GM12865 (cell line): ENCODE data around the gene ZNF646.
"Not testable (repeated sequence)": the region's sequence is repeated elsewhere in the genome, so short reads cannot be mapped to it uniquely, and the experiment has no call there.

Experiments used
- DNase-seq: peaks from one replicate; pipeline ENCODE4 v3.0.0; 2010; ENCODE audit warnings: low read depth
- H3K4me3 ChIP-seq: 2 replicates; pipeline ENCODE4 v1.5.1; 2011; ENCODE audit warnings: mild to moderate bottlenecking, low read depth, low read length, control low read depth
- CTCF ChIP-seq: IDR thresholded peaks from 2 replicates; pipeline ENCODE4 v1.5.1; 2011; ENCODE audit warnings: low read length, control low read depth, low read depth, inconsistent platforms; ENCODE audit not compliant: insufficient read depth; ENCODE audit errors: missing control alignments

Gene ZNF646

GRCh38 chr16:31094424-31095120 is 20.4 kb downstream of the ZNF646 start, which contains the start of gene VKORC1:
TSS of gene VKORC1 (minus strand) at chr16:31094797. CDS start at chr16:31094729, 68 bp downstream.
- no peak for TF ChIP-seq CTCF
- peak within 1 kb of the TSS; percentile 100 for H3K4me3 ChIP-seq
- DNase-seq, result peak; percentile 97

GRCh38 chr16:31099860-31100638 is 25.8 kb downstream of the ZNF646 start:
- H3K4me3 ChIP-seq, result no peak overlapping the region
- TF ChIP-seq CTCF, result no peak
- DNase-seq, result no peak

DNA sequence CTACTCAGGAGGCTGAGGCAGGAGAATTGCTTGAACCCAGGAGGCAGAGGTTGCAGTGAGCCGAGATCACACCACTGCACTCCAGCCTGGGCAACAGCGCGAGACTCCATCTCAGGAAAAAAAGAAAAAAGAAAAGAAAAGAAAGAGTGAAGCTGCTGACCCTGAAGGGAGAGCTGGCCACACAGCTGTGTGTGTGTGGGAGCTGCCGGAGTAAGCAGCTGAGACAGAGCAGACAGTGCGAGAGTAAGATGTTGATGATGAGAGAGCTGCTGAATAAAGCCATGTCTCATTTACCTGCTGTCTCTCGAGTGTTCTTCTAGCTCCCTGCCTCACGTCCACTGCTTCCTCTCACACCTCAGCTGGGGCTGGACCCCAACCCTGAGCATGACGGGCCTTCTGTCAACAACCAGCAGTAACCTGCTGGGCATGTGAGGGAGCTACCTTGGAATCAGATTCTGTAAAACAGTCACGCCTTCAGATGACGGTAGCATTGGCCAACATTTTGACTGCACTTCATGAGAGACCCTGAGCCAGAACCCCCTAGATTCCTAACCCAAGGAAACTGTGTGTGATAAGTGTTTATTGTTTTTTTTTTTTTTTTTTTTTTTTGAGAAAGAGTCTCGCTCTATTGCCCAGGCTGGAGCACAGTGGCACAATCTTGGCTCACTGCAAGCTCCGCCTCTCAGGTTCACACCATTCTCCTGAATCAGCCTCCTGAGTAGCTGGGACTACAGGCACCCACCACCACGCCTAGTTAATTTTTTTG is 26.8 kb downstream of the ZNF646 start:
- not testable (repeated sequence) for H3K4me3 ChIP-seq, DNase-seq

GRCh38 chr16:31105677-31106213 is 31.5 kb downstream of the ZNF646 start:
- DNase-seq, result peak; percentile 65
- no peak overlapping the region for H3K4me3 ChIP-seq
- peak; percentile 78 for TF ChIP-seq CTCF

DNA sequence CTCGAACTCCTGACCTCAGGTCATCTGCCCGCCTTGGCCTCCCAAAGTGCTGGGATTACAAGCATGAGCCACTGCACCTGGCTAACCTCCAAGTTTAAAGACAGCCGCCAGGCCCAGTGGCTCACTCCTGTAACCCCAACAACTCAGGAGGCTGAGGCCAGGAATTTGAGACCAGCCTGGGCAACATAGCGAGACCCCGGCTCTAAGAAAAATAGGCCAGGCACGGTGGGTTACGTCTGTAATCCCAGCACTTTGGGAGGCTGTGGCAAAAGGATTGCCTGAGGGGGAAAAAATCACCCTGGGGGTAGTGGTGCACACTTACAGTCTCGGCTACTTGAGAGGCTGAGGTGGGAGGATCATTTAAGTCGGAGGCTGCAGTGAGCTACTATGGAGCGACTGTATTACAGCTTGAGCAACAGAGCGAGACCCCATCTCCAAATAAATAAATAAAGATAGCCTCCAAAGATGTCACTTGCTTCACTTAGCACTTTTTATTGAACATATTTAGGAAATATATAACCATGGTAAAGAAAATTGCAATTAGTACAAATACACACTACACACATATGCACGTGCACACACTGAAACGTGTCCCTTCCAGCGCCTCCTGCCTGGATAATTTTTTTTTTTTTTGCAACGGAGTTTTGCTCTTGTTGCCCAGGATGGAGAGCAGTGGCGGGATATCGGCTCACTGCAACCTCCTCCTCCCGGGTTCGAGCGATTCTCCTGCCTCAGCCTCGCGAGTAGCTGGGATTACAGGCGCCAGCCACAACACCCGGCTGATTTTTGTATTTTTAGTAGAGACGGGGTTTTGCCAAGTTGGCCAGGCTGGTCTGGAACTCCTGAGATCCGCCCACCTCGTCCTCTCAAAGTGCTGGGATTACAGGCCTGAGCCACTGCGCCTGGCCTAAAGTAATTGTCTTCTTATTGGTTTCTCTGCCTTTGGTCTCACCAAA is 32.6 kb downstream of the ZNF646 start:
- DNase-seq, result no peak
- peak overlapping the region; percentile 96 for H3K4me3 ChIP-seq
- no peak for TF ChIP-seq CTCF

DNA sequence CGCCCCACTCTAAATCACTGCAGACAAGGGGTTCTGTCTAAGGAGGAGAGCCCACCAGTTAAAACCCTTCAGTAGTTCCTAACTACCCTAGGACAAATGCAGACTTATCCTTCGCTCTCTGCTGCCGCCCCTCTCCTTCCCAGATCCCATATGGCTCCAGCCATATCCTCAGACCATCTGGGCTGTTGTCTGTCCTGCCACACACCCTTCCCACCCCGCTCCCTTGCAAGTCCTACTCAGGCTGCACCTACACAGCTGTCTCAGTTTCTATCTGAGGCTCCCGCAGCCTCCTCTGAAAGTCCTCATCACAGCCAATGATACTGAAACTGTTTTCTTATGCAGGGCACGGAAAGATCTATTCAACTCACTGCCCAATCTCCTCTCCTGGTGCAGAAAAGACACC is 33.2 kb downstream of the ZNF646 start:
- DNase-seq, result peak; percentile 81
- TF ChIP-seq CTCF, result no peak
- peak overlapping the region; percentile 96 for H3K4me3 ChIP-seq
